Epidermal melanocyte (primary cell): ENCODE results near the gene SLC5A11.
"Not testable (repeated sequence)": the region's sequence is repeated elsewhere in the genome, so short reads cannot be mapped to it uniquely, and the experiment has no call there.

Experiments
- DNase-seq: peaks from one replicate; pipeline ENCODE4 v3.0.0; 2011; ENCODE audit warnings: low spot score; ENCODE audit not compliant: insufficient read length

SLC5A11 gene

GRCh38 chr16:24856871-24857270, 11.1 kb downstream of the SLC5A11 start:
- not testable (repeated sequence) for DNase-seq

- DNase-seq = peak; percentile 66
These were observed 12.7 kb downstream of the SLC5A11 start for GRCh38 chr16:24858219-24859041.

GRCh38 chr16:24861461-24861860, 15.7 kb downstream of the SLC5A11 start:
- DNase-seq = no peak

- no peak for DNase-seq
These were observed 18.0 kb downstream of the SLC5A11 start for GRCh38 chr16:24863582-24864437.

GRCh38 chr16:24869033-24869432, 23.3 kb downstream of the SLC5A11 start:
- DNase-seq = no peak

- DNase-seq = no peak
These were observed 26.1 kb downstream of the SLC5A11 start for GRCh38 chr16:24871891-24872290.

- no peak for DNase-seq
These were observed 27.3 kb downstream of the SLC5A11 start for GRCh38 chr16:24873028-24873427.

GRCh38 chr16:24875466-24875865, 29.7 kb downstream of the SLC5A11 start:
- no peak for DNase-seq

GRCh38 chr16:24876231-24876630, 30.5 kb downstream of the SLC5A11 start:
- no peak for DNase-seq

GRCh38 chr16:24879684-24880083, 33.9 kb downstream of the SLC5A11 start:
- no peak for DNase-seq

- DNase-seq = no peak
These were observed 38.0 kb downstream of the SLC5A11 start for GRCh38 chr16:24883714-24884151.

- no peak for DNase-seq
These were observed 41.7 kb downstream of the SLC5A11 start for GRCh38 chr16:24887472-24887871.

- DNase-seq = no peak
These were observed 45.0 kb downstream of the SLC5A11 start for GRCh38 chr16:24890746-24891145.

GRCh38 chr16:24896439-24896838, 50.7 kb downstream of the SLC5A11 start:
- no peak for DNase-seq

GRCh38 chr16:24897522-24897921, 51.8 kb downstream of the SLC5A11 start:
- not testable (repeated sequence) for DNase-seq

- DNase-seq = no peak
These were observed 54.5 kb downstream of the SLC5A11 start for GRCh38 chr16:24900230-24900629.

- DNase-seq = no peak
These were observed 60.5 kb downstream of the SLC5A11 start for GRCh38 chr16:24906199-24906808.

GRCh38 chr16:24906901-24907300, 61.1 kb downstream of the SLC5A11 start:
- no peak for DNase-seq

GRCh38 chr16:24908716-24909115, 63.0 kb downstream of the SLC5A11 start:
- DNase-seq = no peak

- no peak for DNase-seq
These were observed 64.1 kb downstream of the SLC5A11 start for GRCh38 chr16:24909856-24910255.

- DNase-seq = no peak
These were observed 69.3 kb downstream of the SLC5A11 start for GRCh38 chr16:24915019-24915418.

- DNase-seq = no peak
These were observed 69.8 kb downstream of the SLC5A11 start for GRCh38 chr16:24915576-24915975.
